Astrocyte of the cerebellum (primary cell): ENCODE results near the gene CHIT1.

Experiments
- DNase-seq: peaks from one replicate; pipeline ENCODE4 v3.0.0-alpha.2; 2011; ENCODE audit warnings: low read depth
- H3K4me3 ChIP-seq: 2 replicates; pipeline ENCODE4 v1.5.1; 2011; ENCODE audit warnings: mild to moderate bottlenecking, low read depth, low read length, moderate library complexity
- CTCF ChIP-seq: IDR thresholded peaks from 2 replicates; pipeline ENCODE4 v1.5.1; 2012; ENCODE audit warnings: low read length, low read depth, moderate library complexity, mild to moderate bottlenecking; ENCODE audit errors: missing control alignments
- in situ Hi-C: cut with HindIII; loops from 2 replicates; pipeline ENCODE4 v1.10.0; 2017; ENCODE audit warnings: low sequenced_read_pairs

Gene CHIT1

GRCh38 chr1:203170625-203171330 lies 58.7 kb downstream of the CHIT1 start:
- in situ Hi-C loops: no loop called here
- no peak overlapping the region for H3K4me3 ChIP-seq
- no peak for TF ChIP-seq CTCF
- no peak for DNase-seq

DNA sequence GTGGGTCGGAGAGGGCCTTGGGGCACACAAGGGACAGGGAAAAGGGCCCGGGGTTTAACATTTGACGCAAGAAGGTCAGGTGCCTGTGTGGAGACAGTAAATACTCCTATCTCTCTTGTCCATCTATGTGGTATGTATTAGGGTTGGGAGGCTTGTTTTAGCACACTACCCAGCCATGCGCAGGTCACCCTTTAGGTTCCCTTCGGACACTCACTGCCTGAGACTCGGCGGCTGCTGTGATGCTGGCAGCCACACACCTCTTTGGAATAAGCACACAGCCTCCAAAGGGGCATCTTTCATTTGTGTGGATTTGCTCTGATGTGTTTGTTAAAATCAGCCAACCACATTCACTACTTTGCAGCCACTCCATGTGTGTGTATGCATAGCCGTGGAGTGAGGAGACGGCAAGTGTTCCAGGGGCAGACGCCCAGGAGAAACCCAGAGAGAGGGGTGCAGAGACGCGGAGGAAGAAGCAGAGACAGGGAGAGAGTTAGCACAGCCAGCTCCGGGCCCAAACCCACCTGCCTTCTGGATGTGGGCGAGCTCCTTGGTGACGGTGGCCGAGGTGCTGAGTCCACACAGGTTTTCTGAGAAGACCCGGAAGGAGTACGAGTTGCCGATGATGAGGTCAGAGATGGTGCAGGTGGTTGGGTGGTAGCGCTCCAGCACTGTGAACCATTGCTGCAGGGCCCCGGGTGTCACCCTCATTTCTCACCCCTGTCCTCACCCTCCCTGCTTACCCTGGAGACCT lies 59.5 kb downstream of the CHIT1 start:
- no peak for DNase-seq
- H3K4me3 ChIP-seq: no peak overlapping the region
- in situ Hi-C loops: no loop called here
- no peak for TF ChIP-seq CTCF

GRCh38 chr1:203168991-203169390 lies 60.5 kb downstream of the CHIT1 start:
- no peak overlapping the region for H3K4me3 ChIP-seq
- DNase-seq: no peak
- no peak for TF ChIP-seq CTCF
- in situ Hi-C loops: no loop called here

DNA sequence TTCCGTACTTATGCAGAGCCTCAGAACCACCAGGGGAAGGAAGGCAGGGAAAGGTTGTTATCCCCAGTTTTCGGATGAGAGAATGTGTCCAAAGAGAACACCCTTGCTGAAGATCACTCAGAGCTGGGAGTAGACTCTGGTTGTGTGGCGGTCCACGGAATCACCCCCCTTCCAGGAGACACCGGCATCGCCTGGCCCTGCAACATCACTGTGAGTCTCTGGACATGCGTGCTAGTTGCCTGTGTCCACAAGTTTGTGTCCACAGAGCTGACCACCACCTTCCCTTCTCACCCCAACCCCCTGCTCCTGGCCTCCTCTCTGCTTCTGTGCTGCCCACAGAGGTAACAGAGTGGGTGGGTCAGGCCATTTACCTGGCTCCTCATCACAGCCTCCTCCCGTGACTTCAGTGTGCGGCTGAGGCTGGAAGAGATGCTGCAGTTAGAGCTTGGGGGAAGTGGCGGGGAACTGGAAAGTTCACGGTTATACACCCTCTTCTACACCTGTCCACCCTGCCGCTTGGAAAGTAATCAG lies 61.2 kb downstream of the CHIT1 start:
- TF ChIP-seq CTCF: no peak
- in situ Hi-C loops: no loop called here

GRCh38 chr1:203167913-203168200 lies 61.6 kb downstream of the CHIT1 start:
- in situ Hi-C loops: no loop called here
- no peak overlapping the region for H3K4me3 ChIP-seq
- no peak for TF ChIP-seq CTCF
- DNase-seq: no peak

More for the DNA sequence above, 61.2 kb downstream of the CHIT1 start:
- DNase-seq: no peak
- H3K4me3 ChIP-seq: no peak overlapping the region

- H3K4me3 ChIP-seq: no peak overlapping the region
- no peak for TF ChIP-seq CTCF
- in situ Hi-C loops: no loop called here
- no peak for DNase-seq
Measured at GRCh38 chr1:203167026-203167912, 62.2 kb downstream of the CHIT1 start.
